ENCODE measurements around the gene CHST11.

CHST11 gene

DNA sequence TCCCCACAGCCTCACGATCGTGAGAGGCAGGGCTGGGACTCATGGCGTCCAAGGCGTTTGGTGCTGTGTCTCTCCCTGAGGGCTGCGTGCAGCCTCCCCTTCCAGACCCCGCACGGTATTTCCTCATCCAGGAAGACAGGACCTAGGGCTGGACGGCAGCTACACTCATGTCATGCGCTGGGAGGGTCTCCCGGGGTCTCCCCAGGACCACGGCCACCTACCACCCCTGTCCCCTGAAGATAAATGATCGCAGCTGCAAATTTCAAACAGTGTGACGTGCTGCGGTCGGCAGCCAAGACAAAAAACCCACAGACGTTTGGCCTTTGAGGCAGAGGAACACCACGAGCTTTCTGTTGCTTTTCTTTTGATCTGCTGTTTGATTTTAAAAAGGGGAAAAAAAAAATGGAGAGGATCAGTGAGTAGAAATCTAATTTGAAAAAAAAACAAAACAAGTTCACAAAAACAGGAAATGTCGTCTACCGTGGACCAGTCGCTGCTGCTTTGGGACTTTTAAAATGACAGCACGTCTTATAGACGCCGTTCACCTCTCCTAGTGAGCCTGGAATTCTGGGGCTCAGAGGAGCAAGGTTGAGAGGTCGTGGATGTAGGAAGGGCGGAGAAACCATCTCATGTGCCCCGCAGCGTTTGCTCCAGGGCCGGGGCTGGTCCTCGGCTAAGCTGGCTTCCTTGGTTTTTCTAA is 263.7 kb downstream of the CHST11 start:
- no peak for DNase-seq (ENCODE audit: low spot score)

DNA sequence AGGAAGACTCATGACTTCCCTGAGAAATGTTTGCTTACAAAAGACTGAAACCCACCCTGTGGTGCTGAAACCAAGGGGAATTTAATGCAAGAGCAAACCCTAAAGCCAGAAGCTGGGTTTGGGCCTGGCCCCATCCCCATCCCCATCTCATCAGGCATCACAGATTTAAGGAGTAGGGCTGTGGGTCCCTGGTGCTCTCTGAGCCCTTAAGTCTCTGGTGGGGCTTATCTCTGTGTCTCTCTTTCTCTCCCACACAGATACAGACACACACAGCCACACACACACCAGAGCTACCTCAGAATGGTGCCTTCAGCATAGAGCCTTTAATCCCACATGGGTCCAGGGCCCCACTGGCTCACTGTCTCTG is 264.3 kb downstream of the CHST11 start:
- no peak for DNase-seq (ENCODE audit: low spot score)

DNA sequence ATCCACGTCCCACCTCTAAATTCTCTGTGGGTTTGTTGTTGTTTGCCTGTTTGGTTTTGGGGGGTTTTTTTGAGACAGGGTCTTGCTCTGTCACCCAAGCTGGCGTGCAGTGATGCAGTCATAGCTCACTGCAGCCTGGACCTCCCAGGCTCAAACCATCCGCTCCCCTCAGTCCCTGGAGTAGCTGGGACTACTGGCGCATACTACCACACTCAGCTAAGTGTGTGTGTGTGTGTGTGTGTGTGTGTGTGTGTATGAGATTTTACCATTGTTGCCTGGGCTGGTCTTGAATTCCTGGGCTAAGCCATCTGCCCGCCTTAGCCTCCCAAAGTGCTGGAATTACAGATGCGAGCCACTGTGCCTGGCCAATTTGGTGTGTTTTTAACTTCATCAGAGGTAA is 265.2 kb downstream of the CHST11 start:
- DNase-seq (ENCODE audit: low spot score), result no peak

DNA sequence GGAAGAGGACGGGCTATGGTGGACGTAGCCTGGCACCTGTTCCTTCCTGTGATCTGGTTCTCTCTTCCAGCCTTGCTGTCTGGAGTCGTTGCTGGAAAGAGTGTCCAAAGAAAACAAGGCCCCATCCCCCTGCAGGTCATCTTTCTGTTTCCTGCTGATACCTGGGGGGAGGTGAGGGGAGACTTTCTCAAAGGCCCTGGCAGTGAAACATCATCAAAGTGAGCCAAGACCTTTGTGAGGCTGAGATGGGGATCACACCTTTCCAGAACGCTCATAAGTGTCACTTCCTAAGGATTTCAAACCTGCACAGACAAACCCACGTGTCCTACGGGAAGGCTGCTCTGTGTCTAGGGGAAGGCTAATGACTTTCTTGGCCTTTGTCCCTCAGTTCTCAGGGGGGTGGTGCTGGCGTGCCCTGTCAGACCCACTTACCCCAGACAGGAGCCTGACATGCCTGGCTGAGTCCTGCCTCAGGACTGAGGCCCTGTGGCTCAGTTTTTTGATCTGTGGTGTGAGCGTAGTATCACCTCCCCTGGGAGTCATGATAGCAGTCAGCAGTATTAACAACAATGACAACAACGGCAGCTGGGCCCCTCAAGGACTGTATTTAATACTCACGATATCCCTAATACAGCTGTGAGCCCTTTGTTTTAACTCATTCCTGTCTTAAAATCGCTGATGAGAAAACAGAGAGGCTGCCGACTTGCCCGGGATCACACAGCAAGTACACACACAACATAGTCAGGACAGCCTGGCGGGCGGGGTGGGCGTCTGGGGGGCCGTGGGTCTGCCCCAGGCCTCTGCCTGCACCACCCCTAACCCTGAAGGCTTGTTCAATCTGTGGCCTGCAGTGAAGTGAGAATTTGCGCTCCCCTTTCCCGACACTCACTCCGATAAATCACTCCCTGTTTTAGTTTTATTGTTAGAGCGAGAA is 266.1 kb downstream of the CHST11 start:
- no peak for DNase-seq (ENCODE audit: low spot score)

DNA sequence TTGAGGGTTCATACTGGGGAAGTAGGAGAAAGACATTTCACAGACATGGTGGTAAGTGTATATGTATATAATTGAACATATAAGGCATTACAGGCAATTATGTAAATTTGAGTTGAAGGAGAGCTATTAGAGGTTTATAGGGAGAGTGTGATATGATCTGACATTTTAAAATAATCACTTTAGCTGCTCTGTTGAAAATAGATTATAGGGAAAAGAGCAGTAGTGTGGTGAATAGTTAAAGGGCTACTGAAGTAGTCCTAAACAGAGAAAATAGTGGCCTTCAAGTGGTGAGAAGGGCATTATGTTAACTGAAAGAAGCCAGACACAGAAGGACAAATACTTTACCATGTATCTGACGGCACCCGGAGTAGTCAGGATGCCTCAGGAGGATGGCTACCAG is 267.1 kb downstream of the CHST11 start:
- DNase-seq (ENCODE audit: low spot score), result no peak

DNA sequence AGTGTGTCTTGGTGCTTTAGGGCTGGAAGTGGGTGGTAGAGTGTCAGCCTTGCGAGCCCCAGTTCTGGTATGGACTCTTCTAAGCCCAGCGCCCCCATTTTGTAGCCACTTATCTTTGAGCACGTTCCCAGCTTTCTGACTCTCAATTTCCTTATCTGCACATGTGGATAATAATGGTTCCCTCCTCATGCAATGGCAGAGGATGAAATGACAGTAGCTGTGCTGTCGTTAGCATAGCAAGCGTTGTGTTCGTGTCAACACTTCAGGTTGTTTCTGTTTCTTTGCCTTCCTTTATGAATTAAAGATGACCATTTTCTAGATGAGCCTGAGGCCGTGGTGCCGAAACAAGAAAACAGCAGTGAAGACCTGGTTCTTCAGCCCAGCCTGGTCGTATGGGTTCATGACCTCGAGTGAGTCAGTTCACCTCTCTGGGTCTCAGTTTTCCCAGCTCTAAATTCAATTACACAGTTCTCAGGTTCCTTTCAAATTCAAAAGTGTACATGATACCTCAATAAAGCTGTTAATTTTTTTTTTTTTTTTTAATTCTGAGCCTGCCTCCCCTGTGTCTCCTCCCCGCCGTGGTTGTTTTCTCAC is 268.3 kb downstream of the CHST11 start:
- DNase-seq (ENCODE audit: low spot score), result no peak

DNA sequence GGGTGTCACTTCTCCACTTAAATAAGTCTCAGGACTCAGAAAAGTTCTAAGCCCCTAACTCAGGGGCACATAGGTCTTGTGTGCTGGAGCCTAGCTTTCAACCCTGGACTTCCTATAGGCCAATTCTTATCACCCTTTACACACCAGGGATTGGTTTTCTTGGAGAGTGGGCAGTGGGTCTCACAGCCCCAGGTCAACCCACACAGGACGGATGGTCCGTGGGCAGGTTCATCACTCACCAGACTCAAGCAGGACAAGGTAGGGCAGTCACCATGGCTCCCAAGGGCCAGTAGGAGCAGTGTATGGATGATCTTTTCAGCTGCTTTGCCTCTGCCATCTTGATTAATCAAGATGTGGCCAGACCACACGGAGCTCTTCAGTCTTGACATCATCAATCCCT is 268.9 kb downstream of the CHST11 start:
- no peak for DNase-seq (ENCODE audit: low spot score)

DNA sequence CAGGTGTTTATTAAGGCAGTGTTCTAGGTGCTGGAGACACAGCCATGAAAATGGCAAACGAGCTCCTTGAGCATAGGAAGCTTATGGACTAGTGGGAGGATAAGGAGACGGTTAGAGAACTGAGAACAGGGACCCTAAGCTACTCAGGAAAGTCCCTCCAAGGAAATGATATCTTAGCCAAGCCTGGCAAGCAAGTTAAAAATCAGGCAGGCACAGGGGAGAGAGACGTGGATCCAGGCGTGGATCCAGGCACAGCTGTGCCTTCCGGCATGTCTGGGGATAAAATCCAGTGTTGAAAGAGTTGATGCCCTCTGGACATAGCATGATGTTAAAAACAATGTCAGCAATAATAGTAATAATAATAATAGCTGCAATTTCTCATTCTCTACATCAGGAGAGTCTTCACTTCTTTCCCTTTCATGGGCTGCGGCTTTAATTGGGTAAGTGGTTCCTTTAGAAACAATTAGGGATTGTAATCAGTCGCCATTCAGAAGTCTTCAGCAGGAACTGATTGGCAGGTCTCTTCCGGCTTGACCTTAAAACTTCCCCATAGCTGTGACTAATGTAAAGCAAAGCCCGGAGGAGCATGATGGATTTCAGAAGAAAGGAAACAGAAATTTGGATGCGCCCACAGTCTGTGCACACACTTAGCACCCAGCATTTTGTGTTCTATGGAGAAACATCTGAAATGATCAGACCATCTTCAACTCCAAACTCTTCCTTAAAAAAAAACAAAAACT is 271.1 kb downstream of the CHST11 start:
- DNase-seq (ENCODE audit: low spot score), result no peak

DNA sequence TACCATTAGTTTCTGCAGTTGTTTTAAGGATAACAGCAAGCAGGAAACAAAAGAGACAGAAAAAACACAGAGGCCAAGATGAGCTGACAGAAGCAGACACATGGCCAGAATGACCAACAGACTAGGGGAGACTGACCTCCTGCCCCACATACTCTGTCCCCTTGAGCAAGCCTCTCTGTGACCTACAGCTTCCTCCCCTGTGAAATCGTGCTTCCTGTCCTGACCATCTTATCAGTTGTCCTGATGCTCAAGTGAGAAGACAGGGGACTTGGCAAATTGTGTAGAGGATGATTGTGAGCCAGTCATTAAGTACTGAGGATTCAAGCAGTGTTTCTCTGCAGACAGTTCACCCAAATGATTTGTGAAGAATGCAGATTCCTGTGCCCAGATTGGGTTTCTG is 272.3 kb downstream of the CHST11 start:
- DNase-seq (ENCODE audit: low spot score), result no peak

DNA sequence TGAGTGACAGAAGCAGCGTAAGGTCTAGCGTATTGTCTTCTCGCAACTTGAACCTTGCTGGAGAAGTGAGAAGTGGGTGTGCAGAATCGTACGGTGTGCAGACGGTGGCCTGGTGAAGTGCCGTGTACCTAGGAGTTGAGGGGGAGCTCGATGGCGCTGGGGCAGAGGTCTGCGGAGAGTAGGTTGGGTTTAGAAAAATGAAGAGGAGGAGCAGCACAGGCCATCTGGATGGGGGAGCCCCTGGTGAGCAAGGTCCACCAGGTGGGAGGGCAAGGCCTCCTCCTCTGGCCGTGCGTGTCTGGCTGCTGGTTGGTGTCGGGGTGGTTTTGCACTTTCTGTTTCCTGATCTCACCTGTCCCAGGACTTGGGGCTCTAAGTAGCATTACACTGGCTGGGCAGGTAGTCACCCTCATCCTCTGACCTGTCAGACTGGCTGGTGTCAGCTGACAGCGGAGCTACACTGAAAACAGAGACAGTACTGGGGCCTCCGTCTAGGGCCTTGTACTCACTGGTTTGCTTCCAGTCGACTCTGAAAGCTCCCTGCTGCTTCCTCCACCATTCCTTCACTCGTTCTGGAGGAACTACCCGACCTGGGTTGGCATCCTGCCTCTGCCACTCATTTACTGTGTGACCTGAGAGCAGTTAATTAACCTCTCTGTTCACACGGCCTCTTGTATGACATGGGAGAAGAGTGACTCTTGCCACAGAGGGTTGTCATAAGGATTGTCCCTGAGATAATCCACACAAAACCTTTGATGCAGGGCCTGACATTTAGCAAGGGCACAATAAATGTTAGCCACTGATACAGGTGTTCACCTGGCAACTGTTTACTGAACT is 273.1 kb downstream of the CHST11 start:
- DNase-seq (ENCODE audit: low spot score), result no peak

DNA sequence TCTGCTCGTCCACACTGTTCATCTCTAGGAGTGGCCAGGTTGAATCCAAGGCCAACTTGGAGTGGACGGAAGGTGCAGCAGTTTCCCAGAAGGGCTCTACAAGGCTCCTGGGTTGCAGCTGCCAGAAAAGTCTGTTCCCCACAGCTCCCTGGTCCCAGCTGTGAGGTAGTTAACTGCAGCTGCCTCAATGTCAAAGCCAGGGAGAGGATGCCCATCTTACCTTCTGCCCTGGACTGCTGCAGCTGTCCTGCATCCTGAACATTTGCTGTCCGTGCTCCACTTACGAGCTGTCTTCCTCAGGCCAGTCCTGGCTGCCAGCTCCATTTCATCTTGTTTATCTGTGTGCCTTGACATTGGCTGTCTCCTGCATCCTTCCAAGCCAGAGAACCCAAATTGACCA is 274.0 kb downstream of the CHST11 start:
- DNase-seq (ENCODE audit: low spot score), result no peak

DNA sequence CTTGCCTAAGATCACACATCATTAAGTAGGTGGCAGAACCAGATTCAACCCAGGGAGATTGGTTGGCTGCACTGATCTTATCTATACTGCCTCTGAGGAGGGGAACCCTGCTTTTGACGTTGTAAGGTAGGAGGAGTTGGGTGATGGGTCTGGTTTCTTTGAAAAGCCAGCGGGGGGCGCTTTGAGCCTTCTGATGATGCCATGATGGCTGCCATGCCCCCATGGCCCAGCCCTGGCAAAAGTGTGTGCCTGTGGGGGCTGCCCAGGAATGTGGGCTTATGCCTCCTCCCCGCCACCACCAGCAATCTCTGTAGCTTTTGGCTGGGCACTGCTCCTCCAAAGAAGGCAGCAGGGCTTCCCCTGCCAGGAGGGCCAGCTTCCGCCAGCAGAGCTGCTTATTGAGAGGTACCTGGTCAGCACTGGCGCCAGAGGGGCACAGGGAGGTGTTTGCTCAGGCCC is 277.0 kb downstream of the CHST11 start:
- no peak for DNase-seq (ENCODE audit: low spot score)

DNA sequence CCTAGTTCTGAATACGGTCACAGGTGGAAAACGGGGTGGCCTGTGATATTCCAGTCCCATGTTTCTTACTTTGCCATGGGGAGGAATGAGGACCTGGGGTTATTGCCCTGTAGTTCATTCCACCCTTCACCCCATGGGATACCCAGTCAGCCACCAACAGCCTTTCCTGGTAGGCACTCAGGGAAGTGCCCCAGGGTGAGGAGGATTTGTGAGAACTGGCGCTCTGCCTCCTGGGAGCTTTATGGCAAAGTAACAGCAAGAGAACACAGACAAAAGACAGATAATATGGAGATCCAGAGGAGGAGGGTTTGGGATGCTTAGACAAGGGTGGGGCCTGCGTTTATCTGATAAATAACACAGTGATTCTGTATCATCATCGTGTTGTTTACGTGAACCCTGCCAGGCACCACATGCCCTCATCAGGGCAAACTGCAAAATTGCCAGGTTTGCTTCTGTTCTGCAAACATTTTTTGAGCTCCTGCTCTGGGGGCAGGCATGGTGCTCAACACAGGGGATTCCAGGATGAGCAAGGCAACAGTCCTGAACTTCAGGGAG is 277.9 kb downstream of the CHST11 start:
- DNase-seq (ENCODE audit: low spot score), result no peak

DNA sequence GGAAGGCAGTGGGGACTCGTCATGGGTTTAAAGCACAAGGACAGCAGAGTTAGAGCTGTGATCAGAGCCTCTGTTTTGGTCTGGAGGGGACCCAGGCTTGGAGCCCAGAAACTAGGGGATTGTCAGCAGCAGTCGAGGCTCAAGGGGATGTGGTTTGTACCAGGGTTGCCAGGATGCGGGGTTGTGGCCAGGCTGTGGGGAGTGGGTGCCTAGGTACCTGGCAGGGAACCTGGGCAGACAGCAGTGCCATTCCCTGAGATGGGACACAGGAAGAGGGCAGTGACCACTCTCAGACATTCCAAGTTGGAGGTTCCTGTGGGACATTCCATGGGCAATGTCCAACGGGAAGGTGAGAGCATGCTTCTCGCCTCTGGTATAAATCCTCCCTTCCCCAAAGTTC is 279.1 kb downstream of the CHST11 start:
- DNase-seq (ENCODE audit: low spot score), result no peak

DNA sequence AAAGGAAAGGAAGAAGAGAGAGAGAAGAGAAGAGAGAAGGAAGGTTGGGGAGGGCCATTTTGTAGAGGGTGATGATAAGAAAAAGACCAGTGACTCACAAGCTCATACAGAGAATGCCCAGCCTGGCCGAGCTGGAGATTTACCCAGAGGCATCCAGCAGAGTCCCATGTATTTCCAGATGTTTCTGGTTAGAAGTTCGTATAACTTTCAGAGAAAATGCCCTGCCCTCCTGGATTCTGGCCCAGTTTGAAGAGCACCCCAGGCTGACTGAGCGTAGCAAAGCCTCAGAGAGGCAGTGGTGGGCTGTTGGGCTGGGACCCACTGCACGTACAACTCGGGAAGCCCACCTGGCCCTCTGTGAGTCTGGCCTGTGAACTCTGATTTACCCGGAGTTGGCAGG is 279.6 kb downstream of the CHST11 start:
- no peak for DNase-seq (ENCODE audit: low spot score)

DNA sequence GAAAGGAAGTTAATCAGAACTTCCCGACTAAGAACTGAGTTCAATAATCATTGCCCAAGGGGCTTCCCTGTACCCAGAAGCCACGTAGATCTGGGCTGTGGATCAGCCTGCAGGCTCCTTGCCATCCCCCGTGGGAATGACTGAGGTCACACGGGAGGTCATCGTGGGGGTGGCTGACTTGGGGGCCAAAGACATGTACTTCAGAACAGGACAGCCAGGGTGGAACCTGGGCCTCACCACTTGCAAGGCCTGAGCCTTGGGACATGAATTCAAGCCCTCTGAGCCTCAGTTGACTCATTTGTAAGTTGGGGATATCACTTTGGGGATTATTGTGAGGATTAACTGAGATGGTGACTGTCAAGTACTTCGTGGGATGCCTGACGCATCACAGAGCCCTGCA is 280.4 kb downstream of the CHST11 start:
- DNase-seq (ENCODE audit: low spot score), result no peak

DNA sequence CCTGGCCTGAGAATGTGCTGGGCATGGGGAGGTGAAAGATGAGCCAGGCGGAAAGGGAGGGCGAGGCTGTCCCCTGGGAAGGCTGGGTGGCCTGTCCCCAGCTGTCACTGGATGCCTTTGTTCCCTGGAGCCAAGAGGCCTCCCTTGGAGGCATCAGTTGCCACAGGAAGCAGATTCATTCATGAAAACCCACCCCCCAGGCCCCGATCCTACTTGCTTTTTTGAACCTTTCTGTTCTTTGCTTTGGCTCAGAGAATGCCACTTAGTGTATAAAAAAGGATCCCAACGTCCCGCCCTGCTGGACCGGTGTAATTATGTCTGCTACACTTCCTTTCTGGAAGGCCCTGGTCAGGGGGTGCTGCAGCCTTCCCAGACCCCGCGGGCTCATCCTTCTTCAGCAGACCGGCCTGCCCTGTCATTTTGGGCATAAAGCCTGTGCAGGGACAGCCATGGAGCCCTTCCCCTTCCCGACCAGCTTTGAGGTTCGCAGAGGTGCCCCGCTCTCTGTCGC is 281.1 kb downstream of the CHST11 start:
- DNase-seq (ENCODE audit: low spot score), result no peak

DNA sequence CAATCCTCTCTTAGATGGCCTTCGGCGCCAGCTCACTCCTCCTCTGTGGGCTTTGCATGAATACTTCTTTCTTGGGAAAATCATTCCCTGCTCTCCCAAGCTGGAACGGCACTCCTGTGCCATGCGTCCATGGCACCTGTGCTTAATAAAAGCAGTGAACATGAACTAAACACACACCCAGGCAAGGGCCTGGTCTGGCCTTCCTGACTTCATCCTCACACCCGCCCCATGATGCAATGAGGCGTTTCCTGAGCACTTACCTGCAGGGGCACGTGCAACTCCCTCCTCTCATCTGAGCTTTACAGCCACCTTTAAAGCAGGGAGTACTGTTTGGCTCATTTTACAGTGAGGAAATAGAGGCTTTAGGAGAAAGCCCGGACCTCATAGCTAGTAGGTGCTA is 281.6 kb downstream of the CHST11 start:
- DNase-seq (ENCODE audit: low spot score), result no peak

DNA sequence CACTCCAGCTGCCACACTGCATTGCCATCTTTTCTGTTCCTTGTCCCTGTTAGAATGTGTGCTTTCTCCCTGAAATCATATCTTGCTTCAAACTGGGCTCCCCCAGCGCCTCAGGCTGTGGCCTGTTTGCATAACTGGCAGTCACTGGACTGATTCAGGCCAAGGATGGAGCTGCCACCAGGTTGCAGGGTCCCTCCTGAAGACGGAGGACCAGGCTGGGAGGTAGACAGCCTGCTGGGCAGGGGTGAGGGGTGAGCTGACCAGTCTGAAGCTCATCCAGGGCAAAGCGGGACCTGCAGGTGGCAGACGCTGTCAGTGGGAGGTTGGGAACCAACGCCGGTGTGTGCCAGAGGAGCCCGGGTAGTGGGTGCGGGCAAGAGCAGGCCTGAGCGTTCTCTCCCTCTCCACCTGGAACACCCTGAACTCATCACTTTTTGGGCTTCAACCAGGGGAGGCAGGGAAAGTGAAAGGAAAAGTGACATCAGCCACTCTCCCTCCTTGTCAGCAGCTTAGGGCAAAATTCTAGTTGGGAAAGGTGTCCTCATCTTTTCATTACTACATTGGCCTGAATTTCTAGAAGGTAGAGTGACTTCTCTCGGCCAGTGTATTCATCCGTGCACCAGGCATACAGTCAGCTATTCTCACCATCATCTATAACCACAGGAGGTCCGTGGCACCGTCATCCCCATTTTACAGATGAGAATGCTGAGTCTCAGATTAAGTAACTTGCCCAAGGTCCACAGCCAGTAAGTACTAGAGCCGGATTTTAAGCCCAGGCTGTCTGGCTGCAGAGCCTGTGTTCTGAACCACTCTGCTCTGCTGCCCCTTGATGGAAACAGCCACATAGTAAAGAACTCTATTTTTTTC is 282.3 kb downstream of the CHST11 start:
- no peak for DNase-seq (ENCODE audit: low spot score)

DNA sequence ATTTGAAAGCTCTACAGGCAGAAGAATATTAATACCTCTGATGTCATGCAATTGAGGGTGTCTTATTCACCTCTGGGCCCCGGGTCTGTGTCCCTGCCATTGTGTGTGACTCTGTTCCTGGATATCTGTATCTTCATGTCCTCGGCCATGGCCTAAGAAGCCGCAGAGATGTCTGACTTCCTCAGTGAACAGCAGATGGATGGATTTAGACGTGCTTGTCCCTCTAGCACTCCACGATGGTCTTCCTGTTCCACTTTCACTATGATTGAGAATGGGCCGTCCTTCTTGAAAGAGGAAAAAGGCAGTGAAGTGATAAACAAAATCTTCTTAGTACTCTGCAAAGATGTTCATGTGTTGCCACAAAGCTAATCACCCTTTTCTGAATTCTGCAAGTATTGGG is 283.9 kb downstream of the CHST11 start:
- DNase-seq (ENCODE audit: low spot score), result no peak
